A549 (cell line): Measurements from ENCODE around the gene SMAD3.

ENCODE experiments used
- EP300 ChIP-seq, 2 experiments: fragments of >200 bp; sonication (Bioruptor Twin); formaldehyde crosslinking; IDR thresholded peaks; 2 replicates in 1 of 2; 3 replicates in 1 of 2; pipeline ENCODE4 v1.6.1; 2016 to 2017
- ESRRA ChIP-seq: fragments of 150-350 bp; IDR thresholded peaks from 2 replicates; pipeline ENCODE4 v1.6.1; 2014; ENCODE audit warnings: mild to moderate bottlenecking, low read length, borderline replicate concordance
- KDM5A ChIP-seq: fragments of 200-600 bp; sonication (generic); IDR thresholded peaks from 2 replicates; pipeline ENCODE4 v1.6.1; 2016; ENCODE audit warnings: antibody characterized with exemption, mild to moderate bottlenecking
- MAX ChIP-seq: IDR thresholded peaks from 2 replicates; pipeline ENCODE4 v1.6.1; 2012
- MYC ChIP-seq: IDR thresholded peaks from 2 replicates; pipeline ENCODE4 v1.6.1; 2012; ENCODE audit warnings: mild to moderate bottlenecking, inconsistent platforms, low read length, improper control_type of control experiment, borderline replicate concordance
- NR3C1 ChIP-seq: fragments of >200 bp; sonication (Bioruptor Twin); formaldehyde crosslinking; IDR thresholded peaks from 3 replicates; pipeline ENCODE4 v1.6.1; 2017
- POLR2A ChIP-seq: IDR thresholded peaks from 2 replicates; pipeline ENCODE4 v1.6.1; 2012; ENCODE audit warnings: mild to moderate bottlenecking, low read length
- RAD21 ChIP-seq, 2 experiments: fragments of >200 bp in 1 of 2; sonication (Bioruptor Twin) in 1 of 2; formaldehyde crosslinking in 1 of 2; IDR thresholded peaks in 1 of 2; conservative IDR thresholded peaks in 1 of 2; 2 replicates in 1 of 2; 3 replicates in 1 of 2; pipeline ENCODE4 v1.6.1; 2012 to 2018; ENCODE audit warnings: inconsistent platforms in 1 of 2
- RFX5 ChIP-seq: fragments of 450-650 bp; IDR thresholded peaks from 2 replicates; pipeline ENCODE4 v1.7.1; 2014; ENCODE audit warnings: antibody characterized with exemption, mild to moderate bottlenecking, moderate library complexity
- TF ChIP-seq, protein P1 (sequence below): fragments of >200 bp; sonication (Bioruptor Twin); formaldehyde crosslinking; IDR thresholded peaks from 3 replicates; pipeline ENCODE4 v1.5.1; 2016
- TF ChIP-seq, protein P2 (sequence below): fragments of 450-650 bp; IDR thresholded peaks from 2 replicates; pipeline ENCODE4 v1.6.1; 2014; ENCODE audit warnings: antibody characterized with exemption

DNA sequence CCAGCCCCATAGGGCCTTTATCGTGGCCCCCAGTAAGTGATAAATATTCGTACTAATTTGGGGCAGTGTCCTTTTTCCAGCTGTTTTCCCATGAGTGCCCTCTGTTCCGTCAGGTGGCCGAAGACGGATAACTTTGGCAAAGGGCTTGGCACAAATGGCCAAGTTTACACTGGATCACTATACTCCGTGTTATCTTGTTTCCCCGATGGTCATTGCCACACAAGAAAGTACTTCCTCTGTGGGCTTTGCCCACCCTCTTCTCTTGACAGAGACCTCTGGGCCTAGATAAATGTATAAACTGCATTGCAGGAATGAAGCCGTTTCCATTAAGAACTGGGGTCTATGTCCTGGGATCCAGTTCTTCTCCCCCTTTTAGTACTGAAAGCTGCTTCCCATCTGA is 39.1 kb downstream of the SMAD3 start:
- TF ChIP-seq, protein P1, sequence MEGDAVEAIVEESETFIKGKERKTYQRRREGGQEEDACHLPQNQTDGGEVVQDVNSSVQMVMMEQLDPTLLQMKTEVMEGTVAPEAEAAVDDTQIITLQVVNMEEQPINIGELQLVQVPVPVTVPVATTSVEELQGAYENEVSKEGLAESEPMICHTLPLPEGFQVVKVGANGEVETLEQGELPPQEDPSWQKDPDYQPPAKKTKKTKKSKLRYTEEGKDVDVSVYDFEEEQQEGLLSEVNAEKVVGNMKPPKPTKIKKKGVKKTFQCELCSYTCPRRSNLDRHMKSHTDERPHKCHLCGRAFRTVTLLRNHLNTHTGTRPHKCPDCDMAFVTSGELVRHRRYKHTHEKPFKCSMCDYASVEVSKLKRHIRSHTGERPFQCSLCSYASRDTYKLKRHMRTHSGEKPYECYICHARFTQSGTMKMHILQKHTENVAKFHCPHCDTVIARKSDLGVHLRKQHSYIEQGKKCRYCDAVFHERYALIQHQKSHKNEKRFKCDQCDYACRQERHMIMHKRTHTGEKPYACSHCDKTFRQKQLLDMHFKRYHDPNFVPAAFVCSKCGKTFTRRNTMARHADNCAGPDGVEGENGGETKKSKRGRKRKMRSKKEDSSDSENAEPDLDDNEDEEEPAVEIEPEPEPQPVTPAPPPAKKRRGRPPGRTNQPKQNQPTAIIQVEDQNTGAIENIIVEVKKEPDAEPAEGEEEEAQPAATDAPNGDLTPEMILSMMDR = no peak
- TF ChIP-seq MAX (no peak), RFX5 (no peak), EP300 (IDR thresholded peaks at IDR 0.05) (no peak), POLR2A (no peak), KDM5A (no peak), MYC (no peak), ESRRA (no peak), RAD21 (conservative IDR thresholded peaks at IDR 0.05 in 1 of 2, IDR thresholded peaks at IDR 0.05 in 1 of 2) (no peak), NR3C1 (no peak)
- TF ChIP-seq, protein P2, sequence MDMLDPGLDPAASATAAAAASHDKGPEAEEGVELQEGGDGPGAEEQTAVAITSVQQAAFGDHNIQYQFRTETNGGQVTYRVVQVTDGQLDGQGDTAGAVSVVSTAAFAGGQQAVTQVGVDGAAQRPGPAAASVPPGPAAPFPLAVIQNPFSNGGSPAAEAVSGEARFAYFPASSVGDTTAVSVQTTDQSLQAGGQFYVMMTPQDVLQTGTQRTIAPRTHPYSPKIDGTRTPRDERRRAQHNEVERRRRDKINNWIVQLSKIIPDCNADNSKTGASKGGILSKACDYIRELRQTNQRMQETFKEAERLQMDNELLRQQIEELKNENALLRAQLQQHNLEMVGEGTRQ = no peak
